Measurements from ENCODE around the gene CEMIP.
A peak's percentile ranks its signal among the peaks of the same experiment; 100 is the strongest.

The CEMIP gene, protein sequence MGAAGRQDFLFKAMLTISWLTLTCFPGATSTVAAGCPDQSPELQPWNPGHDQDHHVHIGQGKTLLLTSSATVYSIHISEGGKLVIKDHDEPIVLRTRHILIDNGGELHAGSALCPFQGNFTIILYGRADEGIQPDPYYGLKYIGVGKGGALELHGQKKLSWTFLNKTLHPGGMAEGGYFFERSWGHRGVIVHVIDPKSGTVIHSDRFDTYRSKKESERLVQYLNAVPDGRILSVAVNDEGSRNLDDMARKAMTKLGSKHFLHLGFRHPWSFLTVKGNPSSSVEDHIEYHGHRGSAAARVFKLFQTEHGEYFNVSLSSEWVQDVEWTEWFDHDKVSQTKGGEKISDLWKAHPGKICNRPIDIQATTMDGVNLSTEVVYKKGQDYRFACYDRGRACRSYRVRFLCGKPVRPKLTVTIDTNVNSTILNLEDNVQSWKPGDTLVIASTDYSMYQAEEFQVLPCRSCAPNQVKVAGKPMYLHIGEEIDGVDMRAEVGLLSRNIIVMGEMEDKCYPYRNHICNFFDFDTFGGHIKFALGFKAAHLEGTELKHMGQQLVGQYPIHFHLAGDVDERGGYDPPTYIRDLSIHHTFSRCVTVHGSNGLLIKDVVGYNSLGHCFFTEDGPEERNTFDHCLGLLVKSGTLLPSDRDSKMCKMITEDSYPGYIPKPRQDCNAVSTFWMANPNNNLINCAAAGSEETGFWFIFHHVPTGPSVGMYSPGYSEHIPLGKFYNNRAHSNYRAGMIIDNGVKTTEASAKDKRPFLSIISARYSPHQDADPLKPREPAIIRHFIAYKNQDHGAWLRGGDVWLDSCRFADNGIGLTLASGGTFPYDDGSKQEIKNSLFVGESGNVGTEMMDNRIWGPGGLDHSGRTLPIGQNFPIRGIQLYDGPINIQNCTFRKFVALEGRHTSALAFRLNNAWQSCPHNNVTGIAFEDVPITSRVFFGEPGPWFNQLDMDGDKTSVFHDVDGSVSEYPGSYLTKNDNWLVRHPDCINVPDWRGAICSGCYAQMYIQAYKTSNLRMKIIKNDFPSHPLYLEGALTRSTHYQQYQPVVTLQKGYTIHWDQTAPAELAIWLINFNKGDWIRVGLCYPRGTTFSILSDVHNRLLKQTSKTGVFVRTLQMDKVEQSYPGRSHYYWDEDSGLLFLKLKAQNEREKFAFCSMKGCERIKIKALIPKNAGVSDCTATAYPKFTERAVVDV (N-terminal part only)

DNA sequence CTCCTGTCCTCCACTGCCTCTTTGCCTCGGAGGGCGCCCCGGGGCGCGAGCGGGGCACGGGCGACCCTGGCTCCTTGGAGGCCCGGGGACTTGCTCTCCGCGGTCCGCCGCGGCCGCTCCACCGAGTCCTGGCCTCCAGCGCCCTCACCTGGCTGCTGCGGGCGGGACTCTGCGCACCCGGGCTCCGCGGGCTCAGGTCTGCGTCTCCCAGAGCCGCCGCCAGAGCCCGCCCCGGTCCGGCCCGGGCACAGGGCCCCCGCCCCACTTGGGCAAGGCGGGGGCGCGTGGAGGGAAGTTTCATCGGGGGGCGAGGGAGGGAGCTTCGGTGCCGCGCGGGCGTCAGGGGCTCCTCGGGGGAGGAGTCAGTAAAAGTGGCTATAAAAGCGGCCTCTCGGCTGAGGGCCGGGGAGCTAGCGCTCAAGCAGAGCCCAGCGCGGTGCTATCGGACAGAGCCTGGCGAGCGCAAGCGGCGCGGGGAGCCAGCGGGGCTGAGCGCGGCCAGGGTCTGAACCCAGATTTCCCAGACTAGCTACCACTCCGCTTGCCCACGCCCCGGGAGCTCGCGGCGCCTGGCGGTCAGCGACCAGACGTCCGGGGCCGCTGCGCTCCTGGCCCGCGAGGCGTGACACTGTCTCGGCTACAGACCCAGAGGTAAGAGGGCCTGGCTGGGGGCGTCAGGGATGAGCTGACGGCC is at the start of gene CEMIP:
Gene CEMIP (plus strand): TSS at position 407 of the 694 bp plus-strand sequence. CDS start 94,510 bp downstream, outside the sequence.
- DNase-seq: peak; percentile 21

DNA sequence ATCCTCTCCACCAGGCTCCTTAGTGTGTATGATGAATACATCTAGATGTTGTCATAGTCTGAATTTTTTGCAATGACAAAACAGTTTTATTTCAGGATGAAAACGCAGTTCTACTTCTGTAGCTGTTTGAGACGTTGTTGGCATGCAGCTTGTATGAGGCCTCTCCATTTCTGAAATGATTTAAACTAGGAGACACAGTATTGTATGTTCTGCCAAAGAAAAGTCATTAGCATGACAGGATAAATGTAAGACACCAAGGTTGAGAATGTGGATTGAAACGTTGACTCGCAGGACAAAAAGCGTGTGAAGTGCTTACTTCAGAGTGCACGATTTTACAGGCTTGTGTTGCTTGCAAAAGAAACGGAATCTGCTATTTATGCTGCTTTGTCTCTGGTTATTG is 48.8 kb upstream of the CEMIP start:
- DNase-seq: no peak

DNA sequence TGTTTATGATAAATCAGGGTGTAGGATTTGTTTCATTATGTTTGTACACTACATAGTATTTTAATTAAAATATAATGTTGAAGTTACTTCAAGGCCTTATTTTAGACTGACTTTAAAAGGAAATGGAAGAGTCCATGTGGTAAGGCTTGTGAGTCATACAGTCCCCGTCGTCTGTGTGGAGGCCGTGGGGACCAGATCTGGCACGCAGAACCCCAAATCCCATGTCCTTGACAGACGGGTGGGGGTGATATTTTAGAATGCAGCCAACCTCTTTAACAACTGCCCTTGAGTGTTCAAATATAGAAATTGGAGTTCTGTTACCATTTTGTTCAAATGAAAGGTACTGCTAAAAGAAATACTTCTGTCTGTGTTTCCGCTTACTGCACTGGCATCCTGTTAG is 48.2 kb upstream of the CEMIP start:
- no peak for DNase-seq

DNA sequence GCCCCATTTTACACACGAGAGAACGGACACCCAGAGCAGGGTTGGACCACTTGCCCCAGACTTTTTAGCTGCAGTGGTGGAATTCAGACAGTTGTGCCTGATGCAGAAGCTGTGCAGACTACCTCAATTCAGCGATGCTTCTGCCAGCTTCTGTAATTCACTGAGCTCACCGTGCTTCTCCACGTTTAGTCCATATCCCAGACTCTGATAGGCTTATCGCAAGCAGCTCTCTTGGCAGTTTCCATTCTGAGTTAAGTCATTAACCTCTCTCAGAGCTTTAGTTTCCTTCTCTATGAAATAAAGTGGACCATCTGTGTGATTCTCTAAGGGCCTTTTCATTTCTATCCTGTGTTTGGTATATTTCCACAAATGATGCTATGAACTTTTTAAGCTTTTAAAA is 47.0 kb upstream of the CEMIP start:
- no peak for DNase-seq

DNA sequence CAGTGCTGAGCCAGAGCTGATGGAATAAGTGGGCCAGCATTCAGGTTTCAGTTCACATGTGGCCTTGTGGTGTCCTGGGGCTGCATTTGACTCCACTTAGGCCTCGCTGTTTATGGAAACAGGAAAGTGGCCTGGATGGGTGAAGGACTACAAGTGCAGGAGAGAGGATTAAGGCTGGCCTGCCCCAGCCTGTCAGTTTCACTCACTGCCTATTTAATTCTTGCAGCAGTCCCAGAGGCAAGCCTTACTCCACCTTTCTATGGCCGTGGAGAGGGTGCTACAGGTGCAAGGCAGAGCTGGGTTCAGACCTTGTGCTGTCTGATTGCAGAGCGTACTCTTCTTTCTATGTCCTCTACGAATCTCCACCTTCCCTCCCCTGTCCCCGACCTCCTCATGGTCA is 46.4 kb upstream of the CEMIP start:
- DNase-seq: no peak

DNA sequence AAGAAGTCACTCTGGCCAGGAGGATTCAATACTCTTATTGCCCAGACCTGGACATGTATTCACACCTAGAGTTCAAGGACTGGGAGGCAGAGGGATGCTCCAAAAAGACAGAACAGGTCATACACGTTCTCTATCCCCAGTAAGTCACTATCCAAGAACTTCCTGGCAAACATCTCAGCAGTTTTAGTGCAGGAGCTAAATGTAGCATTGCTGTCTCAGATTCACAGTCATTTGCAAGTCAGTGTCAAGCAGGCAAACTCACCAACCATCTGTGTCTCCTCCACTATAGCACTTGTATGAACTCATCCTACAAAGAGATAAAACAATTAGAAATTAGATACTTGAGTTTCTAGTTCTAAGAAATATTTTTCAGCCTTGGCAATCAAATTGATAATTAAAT is 45.7 kb upstream of the CEMIP start:
- no peak for DNase-seq

DNA sequence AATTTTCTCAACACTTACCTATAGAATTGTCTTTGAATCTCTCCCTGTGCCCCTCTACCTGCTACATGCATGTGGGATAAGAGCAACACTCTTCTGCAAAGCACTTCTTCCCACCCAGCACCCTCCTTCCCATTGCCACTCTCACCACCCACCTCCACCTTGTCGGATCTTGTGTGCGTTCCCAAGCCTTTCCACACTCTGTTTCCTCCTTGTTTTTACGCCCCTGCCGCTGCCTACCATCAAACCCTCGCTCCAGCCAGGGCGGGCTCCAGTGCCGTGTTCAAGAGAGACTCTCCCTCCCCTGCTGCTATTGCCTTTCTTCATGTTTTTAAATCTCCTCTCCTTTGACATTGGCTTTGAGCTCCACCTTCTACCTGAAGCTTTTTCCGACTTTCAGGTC is 43.8 kb upstream of the CEMIP start:
- DNase-seq: no peak

DNA sequence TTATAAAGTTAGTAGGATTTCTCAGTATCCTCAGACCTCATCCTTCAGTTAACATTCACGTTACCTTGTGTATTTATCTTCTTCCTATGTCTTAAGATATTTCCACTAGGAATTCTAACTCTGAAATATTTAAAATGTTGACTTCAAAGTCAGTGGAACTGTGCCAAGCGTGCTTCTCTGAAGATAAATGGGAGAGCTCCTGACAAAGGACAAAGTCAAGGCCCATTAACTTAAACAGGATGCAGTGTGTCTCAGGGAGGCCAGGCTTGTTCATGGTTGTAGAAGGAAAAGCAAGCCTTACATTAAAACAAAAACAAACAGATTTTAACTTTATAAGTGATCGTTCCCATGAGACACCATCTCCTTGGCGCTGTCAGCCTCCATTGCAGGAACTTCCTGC is 42.6 kb upstream of the CEMIP start:
- DNase-seq: no peak

DNA sequence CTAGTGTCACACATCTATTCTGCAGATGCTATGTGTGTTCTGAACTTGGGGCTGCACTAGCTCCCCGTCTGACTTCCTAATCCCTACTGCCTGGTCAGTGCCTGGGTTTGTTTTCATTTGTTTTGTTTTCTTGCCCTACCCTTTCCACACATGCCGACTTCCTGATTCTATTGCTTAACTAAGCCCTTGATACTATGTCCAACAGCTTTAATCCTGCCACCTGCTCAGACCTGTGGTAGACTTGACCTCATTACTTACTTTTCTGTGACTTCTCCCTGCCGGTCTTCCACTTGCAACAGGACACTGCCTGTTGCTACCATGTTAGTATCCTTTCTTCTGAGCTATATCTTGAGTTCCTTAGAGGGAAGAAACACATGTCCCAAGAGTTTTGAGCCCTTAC is 39.3 kb upstream of the CEMIP start:
- DNase-seq: no peak

DNA sequence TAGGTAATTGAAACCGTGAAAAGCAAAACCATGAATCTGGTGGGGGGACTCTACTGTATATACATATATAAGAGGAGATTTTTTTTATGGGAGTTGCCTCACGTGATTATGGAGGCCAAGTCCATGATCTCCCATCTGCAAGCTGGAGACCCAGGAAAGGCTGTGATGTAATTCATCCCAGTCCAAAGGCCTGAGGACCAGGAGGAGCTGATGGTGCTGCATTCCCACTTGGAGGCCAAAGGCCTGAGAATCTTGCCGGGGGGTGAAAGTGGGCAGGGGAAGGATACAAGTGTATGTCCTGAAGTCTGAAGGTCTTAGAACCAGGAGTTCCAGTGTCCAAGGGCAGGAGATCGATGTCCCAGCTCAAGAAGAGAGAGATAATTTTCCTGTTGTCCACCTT is 37.1 kb upstream of the CEMIP start:
- no peak for DNase-seq

DNA sequence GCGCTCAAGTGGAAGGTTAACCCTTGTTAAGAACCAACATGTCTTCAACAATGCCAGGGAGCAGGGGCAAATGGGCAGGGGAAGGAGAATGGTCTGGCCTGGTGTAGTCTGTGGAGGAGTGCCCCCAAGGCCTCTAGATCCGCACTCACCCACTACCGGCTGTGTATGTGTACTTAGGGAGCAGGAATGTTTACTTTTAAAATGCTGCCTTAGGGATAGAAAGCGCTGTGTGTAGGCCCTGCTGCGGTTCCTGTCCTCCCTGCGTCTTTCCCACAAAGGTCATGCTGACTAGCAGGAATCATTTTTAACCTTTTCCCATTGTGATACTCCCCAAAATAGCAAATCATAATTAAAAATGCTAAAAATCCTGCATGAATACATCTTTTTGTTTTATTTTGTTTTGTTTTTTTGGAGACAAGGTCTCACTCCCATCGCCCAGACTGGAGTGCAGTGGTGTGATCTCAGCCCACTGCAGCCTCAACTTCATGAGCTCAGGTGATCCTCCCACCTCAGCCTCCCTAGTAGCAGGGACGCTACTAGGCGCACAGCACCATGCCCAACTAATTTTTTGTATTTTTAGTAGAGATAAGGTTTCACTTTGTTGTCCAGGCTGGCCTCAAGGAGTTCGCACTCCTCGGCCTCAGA is 35.9 kb upstream of the CEMIP start:
- no peak for DNase-seq

DNA sequence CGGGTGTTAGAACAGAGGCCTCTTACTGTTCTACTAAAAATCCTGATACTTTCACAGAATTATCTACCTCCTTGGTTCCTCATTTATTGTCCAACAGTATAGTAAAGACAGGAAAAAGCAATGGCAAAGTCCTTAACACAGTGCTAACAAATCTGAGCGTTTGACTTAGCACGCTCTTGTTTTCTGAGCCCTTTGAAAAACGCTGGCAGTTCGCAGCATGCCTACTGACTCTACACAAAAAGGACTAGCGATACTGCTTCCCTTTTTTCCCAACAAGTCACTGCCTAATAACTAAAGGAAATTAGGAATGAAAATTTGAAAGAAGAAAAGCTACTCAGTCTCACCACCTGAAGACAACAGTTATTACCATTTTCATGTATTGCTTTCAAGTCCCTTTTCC is 34.8 kb upstream of the CEMIP start:
- no peak for DNase-seq

DNA sequence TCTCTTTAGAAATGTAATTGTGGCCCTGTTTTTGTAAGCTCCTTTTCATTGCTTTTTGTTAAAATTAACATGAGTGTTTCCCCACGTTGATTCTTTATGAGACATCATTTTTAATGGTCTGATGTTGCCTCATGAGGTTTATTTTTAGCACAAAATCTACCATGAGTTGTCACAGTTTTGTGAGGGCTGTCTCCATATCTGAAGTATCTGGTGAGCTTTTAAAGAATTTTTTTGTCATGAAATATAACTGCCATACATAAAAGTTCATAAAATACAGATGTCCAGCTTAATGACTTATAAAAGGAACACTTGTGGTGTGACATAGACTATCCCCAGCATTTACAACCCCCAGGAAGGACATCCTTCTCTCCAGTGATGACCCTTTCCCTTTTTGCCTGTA is 34.3 kb upstream of the CEMIP start:
- DNase-seq: no peak

DNA sequence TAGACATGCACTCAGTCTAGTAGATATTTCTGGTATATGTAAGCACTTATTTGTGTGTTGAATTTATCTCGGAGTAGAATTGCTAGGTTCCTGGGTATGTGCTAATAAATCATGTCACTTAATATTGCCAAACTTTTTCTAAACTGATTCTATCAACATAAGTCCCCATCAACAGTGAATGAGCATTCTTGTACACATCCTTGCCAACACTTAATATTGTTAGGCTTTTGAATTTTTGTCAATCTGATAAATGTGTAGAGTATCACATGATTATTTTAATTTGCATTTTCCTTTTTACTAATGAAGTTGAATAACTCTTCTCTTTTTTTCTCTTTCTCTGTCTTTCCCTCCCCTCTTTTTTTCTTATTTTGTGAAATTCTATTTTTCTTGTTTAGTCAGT is 33.3 kb upstream of the CEMIP start:
- DNase-seq: no peak

DNA sequence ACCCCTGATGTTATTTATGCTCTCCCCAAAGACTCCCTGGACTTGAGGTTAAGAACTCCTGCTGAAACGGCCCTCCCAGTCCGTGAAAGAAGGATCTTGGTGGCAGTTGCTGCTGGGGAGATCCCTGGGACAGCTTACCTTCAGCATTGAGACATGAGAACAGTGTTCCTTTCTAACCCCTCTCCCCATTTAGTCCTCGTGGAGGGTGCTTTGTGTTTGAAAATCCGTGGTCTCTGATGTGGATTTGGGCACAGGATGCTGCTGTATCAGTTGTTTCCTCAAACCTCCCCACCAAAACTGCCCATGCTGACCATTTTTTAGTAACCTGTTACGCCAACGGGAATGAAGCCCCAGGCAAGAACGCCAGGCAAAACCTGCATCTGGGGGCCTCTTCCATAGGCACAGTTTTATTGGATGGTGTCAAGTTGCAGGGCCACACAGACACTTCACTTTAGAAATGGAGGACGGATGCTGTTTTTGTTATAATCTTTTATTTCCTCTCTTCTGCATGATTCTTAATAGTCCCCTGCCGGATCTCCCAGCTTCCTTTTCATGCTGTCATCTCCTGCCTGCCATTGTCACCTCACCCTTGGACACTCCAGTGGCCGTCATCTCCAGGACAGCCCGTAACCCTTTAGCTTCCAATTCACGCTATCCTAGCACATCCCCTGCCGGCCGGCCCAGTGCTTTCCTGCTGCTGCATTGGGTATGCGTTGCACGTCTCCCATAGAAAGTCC is 31.7 kb upstream of the CEMIP start:
- no peak for DNase-seq

DNA sequence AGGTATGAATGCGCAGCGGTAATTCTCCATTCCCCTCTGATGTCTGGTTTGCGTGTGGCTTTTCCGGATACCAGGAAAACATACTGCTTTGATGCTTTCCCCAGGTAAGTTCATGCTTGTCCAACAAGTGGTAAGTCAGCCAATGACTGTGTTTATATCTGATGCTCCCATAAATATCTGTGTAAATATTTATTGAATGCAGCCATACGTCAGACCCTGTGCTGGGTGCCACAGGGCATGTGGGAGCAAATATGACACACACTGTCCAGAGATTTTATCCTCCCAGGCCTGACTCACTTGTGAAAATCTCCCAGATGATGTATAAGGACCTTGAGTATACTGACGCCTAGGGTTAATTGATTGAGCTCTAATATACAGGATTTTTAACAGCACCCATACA is 29.6 kb upstream of the CEMIP start:
- DNase-seq: no peak

DNA sequence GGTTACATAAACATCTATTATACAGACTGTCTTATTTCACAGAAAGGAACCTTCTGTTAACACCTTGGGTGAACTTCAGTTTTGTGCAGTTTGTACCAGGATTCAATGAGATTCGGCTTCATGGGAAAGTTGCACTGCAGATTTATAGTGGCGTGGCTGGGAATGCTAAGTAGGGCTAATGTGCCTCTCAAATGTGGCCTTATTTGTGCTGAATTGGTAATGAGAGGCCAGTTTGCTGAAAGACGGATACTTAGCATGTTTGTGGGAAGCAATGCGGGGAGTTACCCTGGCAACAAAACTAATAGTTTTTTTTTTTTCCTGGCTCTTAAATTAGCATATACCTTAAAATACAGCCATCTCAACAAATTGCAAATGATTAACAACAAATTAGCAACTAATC is 28.6 kb upstream of the CEMIP start:
- no peak for DNase-seq

DNA sequence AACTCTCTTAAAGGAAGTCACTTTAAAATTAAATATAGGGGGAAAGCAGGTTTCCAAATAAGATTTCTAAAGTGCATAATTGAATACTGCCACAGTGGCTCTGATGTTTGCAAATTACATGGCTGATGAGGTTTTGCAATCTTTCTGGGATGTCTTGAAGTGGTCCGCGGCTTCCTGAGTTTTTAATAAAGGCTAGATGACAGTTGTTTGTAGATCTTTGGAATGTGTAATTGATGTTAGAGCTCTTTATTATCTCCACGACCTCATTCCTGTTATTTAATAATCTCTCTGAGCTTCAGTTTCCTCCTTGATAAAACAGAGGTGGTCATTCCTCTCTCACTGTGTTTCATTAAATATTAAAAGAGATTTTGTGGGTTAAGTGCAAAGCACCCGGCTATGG is 27.0 kb upstream of the CEMIP start:
- no peak for DNase-seq

DNA sequence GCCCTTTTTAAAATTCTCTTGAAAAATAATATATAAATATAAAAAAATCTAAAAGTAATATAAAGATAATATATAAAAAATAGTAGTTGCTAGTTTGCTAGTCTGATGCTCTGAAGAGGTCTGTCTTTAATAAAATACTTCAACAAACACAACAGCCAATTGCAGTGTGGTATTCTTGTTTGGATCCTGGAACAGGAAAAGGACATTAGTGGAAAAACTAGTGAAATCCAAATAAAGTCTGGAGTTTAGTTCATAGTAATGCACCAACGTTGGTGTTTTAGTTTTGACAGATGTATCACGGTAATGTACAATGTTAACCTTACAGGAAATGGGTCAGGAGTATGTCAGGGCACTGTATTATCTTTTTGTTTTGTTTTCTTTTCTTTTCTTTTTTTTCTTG is 26.0 kb upstream of the CEMIP start:
- no peak for DNase-seq

DNA sequence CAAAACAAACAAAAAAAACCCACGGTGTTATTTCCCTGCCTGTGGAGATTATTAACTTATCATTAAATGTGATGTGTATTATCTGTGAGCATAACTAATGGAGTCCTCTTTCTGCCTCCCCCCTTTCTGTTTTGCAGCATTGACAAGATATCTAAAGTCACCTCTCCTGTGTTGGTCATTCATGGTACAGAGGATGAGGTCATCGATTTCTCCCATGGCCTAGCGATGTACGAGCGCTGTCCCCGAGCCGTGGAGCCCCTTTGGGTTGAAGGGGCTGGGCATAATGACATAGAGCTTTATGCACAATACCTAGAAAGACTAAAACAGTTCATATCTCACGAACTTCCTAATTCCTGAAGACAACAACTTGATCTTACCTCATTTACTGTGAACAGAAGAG is 25.2 kb upstream of the CEMIP start:
- DNase-seq: no peak

DNA sequence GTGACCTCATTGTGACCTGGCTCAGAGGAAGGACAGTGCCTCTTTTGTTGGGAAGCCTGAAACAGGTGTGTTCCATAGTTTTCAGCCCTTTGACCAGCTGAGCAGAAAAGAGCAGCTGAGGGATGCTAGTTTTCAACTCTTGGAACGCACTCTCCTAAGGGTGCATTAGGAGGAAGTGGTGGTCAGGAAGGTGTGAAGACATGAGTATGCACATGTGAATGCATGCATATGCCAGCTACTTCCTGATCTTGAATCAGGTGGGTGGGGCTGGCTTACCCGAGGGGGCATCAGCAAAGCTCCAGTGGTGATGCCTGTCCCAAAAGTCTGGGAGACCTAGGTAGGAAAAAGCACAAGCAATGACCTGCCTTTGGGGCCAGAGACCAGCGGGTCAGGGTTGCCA is 23.3 kb upstream of the CEMIP start:
- no peak for DNase-seq
